HepG2 (cell line): ENCODE measurements around the gene ZNF524. TPM values are rescaled to one million over a fixed set of nuclear protein-coding genes. Genes with fewer than 3 reads are reported as not detected.
A peak's percentile ranks its signal among the peaks of the same experiment; 100 is the strongest.

ENCODE experiments used
- ATAC-seq: fragments of 200-7000 bp; cut with Tn5 transposase; 3 replicates; pipeline ENCODE4 v1.9.1; 2020; ENCODE audit warnings: mild to moderate bottlenecking, moderate library complexity
- BruUV-seq: library from RNA; stranded (reverse); fragments of 400-500 nt; replicated peaks from 2 replicates; lab custom pipeline; 2021; lab: Mats Ljungman, UMichigan
- CTCF ChIA-PET: fragments of 300-600 bp; formaldehyde crosslinking; extraction: SDS; loops from one replicate; lab custom pipeline; 2021; ENCODE audit warnings: low total read pairs, inconsistent platforms, low intra/inter-chr PET ratio; lab: Yijun Ruan, JAX
- POLR2A ChIA-PET: fragments of 350-600 bp; sonication (Branson Sonifier 250); formaldehyde crosslinking; loops from one replicate; lab custom pipeline; 2020; ENCODE audit warnings: antibody characterized with exemption, inconsistent platforms; lab: Yijun Ruan, JAX
- DNase-seq: peaks from one replicate; pipeline ENCODE4 v3.0.0-alpha.2; 2015; ENCODE audit warnings: low spot score
- FAIRE-seq: peaks from 3 replicates; lab custom pipeline; 2011; peaks lifted over from hg19 to GRCh38; lab: Jason Lieb, UNC
- H2AFZ ChIP-seq: one replicate; pipeline ENCODE4 v1.6.1; 2011; ENCODE audit warnings: low read length, inconsistent platforms
- H3K27ac ChIP-seq: fragments of 300-600 bp; 3 replicates; pipeline ENCODE4 v1.8.0; 2011; ENCODE audit warnings: mixed run types, mild to moderate bottlenecking, mixed read lengths, low read length, inconsistent platforms; ENCODE audit not compliant: insufficient read depth; ENCODE audit errors: extremely low read length
- H3K27me3 ChIP-seq, 2 experiments: fragments of 200-600 bp in 1 of 2; 2 replicates in 1 of 2; 3 replicates in 1 of 2; pipeline versions ENCODE4 v1.6.0 to v1.8.0; 2011; ENCODE audit warnings: low read length in 2 of 2, mild to moderate bottlenecking in 2 of 2, moderate library complexity in 2 of 2, inconsistent platforms in 1 of 2; ENCODE audit not compliant: insufficient read depth in 2 of 2, control insufficient read depth in 1 of 2
- H3K36me3 ChIP-seq, 2 experiments: fragments of 200-600 bp in 1 of 2; replicated peaks in 1 of 2; 2 replicates in 1 of 2; 3 replicates in 1 of 2; pipeline versions ENCODE4 v1.5.1 to v1.8.0; 2011; ENCODE audit warnings: low read length in 2 of 2, inconsistent platforms in 1 of 2; ENCODE audit not compliant: insufficient read depth in 2 of 2, control insufficient read depth in 1 of 2
- H3K4me1 ChIP-seq: 2 replicates; pipeline ENCODE4 v1.5.1; 2012; ENCODE audit warnings: low read length, inconsistent platforms; ENCODE audit not compliant: insufficient read depth
- H3K4me2 ChIP-seq: 2 replicates; pipeline ENCODE4 v1.6.0; 2011; ENCODE audit warnings: low read depth, low read length, inconsistent platforms
- H3K4me3 ChIP-seq, 3 experiments: fragments of 200-600 bp in 1 of 3; sonication (generic), shearing (Covaris generic) in 1 of 3; replicated peaks in 1 of 3; 2 replicates each; pipeline ENCODE4 v1.5.1; 2011 to 2016; ENCODE audit warnings: low read length in 3 of 3, inconsistent platforms in 2 of 3, low read depth in 2 of 3, mild to moderate bottlenecking in 2 of 3, control low read depth in 1 of 3, mixed read lengths in 1 of 3; ENCODE audit not compliant: insufficient read depth in 1 of 3
- H3K79me2 ChIP-seq: one replicate; pipeline ENCODE4 v1.6.1; 2011; ENCODE audit warnings: low read length, inconsistent platforms; ENCODE audit not compliant: insufficient read depth
- H3K9ac ChIP-seq: 2 replicates; pipeline ENCODE4 v1.6.0; 2011; ENCODE audit warnings: mild to moderate bottlenecking, low read depth, low read length, inconsistent platforms; ENCODE audit not compliant: insufficient read depth
- H3K9me3 ChIP-seq: 2 replicates; pipeline ENCODE4 v1.5.1; 2012; ENCODE audit warnings: mild to moderate bottlenecking, low read length
- H4K20me1 ChIP-seq: 2 replicates; pipeline ENCODE4 v1.6.0; 2011; ENCODE audit warnings: inconsistent platforms, mild to moderate bottlenecking, low read length, moderate library complexity; ENCODE audit not compliant: insufficient read depth
- HNRNPLL ChIP-seq: fragments of 200-400 bp; formaldehyde crosslinking; IDR thresholded peaks from 2 replicates; pipeline ENCODE4 v1.6.1; 2017; ENCODE audit warnings: mild to moderate bottlenecking, low read depth, low read length; ENCODE audit not compliant: poor library complexity, severe bottlenecking
- HOXA3 ChIP-seq: sonication (generic); formaldehyde crosslinking; IDR thresholded peaks from 2 replicates; pipeline ENCODE4 v1.5.0; 2020; ENCODE audit warnings: missing genetic modification reagents
- KDM5A ChIP-seq: fragments of 200-600 bp; sonication (generic); IDR thresholded peaks from 2 replicates; pipeline ENCODE4 v1.7.0; 2018; ENCODE audit warnings: antibody characterized with exemption, mild to moderate bottlenecking, low read length, borderline replicate concordance
- KMT2B ChIP-seq: IDR thresholded peaks from 2 replicates; pipeline ENCODE4 v1.6.1; 2016; ENCODE audit warnings: missing genetic modification reagents, missing compliant biosample characterization
- REPIN1 ChIP-seq: sonication (generic); formaldehyde crosslinking; IDR thresholded peaks from 2 replicates; pipeline ENCODE4 v1.8.0; 2022; ENCODE audit warnings: missing genetic modification reagents, low read depth, mild to moderate bottlenecking, borderline replicate concordance
- TMF1 ChIP-seq: sonication (generic); formaldehyde crosslinking; IDR thresholded peaks from 2 replicates; pipeline ENCODE4 v1.8.1; 2022; ENCODE audit warnings: low read depth, missing genetic modification reagents
- TRIM24 ChIP-seq: sonication (generic); formaldehyde crosslinking; IDR thresholded peaks from 2 replicates; pipeline ENCODE4 v1.8.0; 2022; ENCODE audit warnings: mild to moderate bottlenecking, missing genetic modification reagents
- YY1 ChIP-seq: IDR thresholded peaks from 2 replicates; pipeline ENCODE4 v1.6.1; 2011; ENCODE audit warnings: low read length, low read depth, moderate library complexity, mild to moderate bottlenecking; ENCODE audit not compliant: insufficient read depth, insufficient replicate concordance
- ZNF317 ChIP-seq: sonication (generic); formaldehyde crosslinking; IDR thresholded peaks from 2 replicates; pipeline ENCODE4 v1.5.0; 2020; ENCODE audit warnings: mild to moderate bottlenecking, missing genetic modification reagents
- ZNF552 ChIP-seq: sonication (generic); formaldehyde crosslinking; IDR thresholded peaks from 2 replicates; pipeline ENCODE4 v1.9.0; 2022; ENCODE audit warnings: missing genetic modification reagents, mild to moderate bottlenecking, borderline replicate concordance
- ZNF570 ChIP-seq: sonication (generic); formaldehyde crosslinking; IDR thresholded peaks from 2 replicates; pipeline ENCODE4 v1.4.0; 2020; ENCODE audit warnings: mild to moderate bottlenecking, missing genetic modification reagents, borderline replicate concordance
- ZNF629 ChIP-seq: sonication (generic); formaldehyde crosslinking; conservative IDR thresholded peaks from 2 replicates; pipeline ENCODE4 v1.5.0; 2020; ENCODE audit warnings: missing genetic modification reagents
- ZNF839 ChIP-seq: sonication (generic); formaldehyde crosslinking; IDR thresholded peaks from 2 replicates; pipeline ENCODE4 v1.4.0; 2020; ENCODE audit warnings: missing genetic modification reagents, mild to moderate bottlenecking, borderline replicate concordance
- WGBS: methylation state at CpG from one replicate; pipeline ENCODE4 v1.1.6; 2017; ENCODE audit warnings: low lambda C conversion rate; 5-methylcytosine and 5-hydroxymethylcytosine counted together
- in situ Hi-C: cut with HindIII; loops from 2 replicates; pipeline ENCODE4 v1.10.0; 2017; ENCODE audit warnings: low pct_unique_long_range_greater_than_20kb; ENCODE audit not compliant: extremely low pct_ligation_motif_present
- intact Hi-C: fragments of 100-400 bp; cut with micrococcal nuclease; formaldehyde crosslinking; loops from one replicate; pipeline ENCODE4 v1.10.0; 2022; ENCODE audit not compliant: unreplicated experiment
- polyA plus RNA-seq, 8 experiments: library from polyadenylated mRNA; depleted of rRNA in 3 of 8; stranded (reverse) in 7 of 8; unstranded in 1 of 8; fragments of >200 nt; fragmentation: Illumina TruSeq in 4 of 8; extraction: Trizol in 4 of 8; gene quantifications; 2 replicates each; pipeline versions ENCODE4 v1.2.1 to v1.2.3, GENCODE V29; 2011 to 2016; ENCODE audit warnings: low read depth in 4 of 8, missing spikeins in 1 of 8, mixed read lengths in 1 of 8; ENCODE audit not compliant: insufficient read depth in 1 of 8
- total RNA-seq, 5 experiments: library from RNA; depleted of rRNA; stranded (reverse); fragments of >200 nt; fragmentation: Illumina TruSeq; extraction: Trizol; gene quantifications; 2 replicates each; pipeline ENCODE4 v1.2.3, GENCODE V29; 2016; ENCODE audit warnings: low read depth in 1 of 5
- TF ChIP-seq, protein P1 (sequence below): IDR thresholded peaks from 2 replicates; pipeline ENCODE4 v1.6.1; 2016; ENCODE audit warnings: low read depth, borderline replicate concordance
- TF ChIP-seq, protein P2 (sequence below): IDR thresholded peaks from 2 replicates; pipeline ENCODE4 v1.6.1; 2016; ENCODE audit warnings: missing compliant biosample characterization, missing genetic modification reagents, borderline replicate concordance
- TF ChIP-seq, protein P3 (sequence below): sonication (generic); formaldehyde crosslinking; IDR thresholded peaks from 2 replicates; pipeline ENCODE4 v1.5.1; 2020; ENCODE audit warnings: mild to moderate bottlenecking, missing genetic modification reagents, moderate library complexity
- TF ChIP-seq, protein P4 (sequence below): sonication (generic); formaldehyde crosslinking; IDR thresholded peaks from 2 replicates; pipeline ENCODE4 v1.4.0; 2020; ENCODE audit warnings: low read depth, mild to moderate bottlenecking, missing genetic modification reagents

Gene ZNF524
- total and polyA plus RNA-seq, 2 of the 13 experiments (the other 11 are each of a cell fraction or from before 2014, with no cell fraction given): 3.2 to 4.6 TPM

DNA sequence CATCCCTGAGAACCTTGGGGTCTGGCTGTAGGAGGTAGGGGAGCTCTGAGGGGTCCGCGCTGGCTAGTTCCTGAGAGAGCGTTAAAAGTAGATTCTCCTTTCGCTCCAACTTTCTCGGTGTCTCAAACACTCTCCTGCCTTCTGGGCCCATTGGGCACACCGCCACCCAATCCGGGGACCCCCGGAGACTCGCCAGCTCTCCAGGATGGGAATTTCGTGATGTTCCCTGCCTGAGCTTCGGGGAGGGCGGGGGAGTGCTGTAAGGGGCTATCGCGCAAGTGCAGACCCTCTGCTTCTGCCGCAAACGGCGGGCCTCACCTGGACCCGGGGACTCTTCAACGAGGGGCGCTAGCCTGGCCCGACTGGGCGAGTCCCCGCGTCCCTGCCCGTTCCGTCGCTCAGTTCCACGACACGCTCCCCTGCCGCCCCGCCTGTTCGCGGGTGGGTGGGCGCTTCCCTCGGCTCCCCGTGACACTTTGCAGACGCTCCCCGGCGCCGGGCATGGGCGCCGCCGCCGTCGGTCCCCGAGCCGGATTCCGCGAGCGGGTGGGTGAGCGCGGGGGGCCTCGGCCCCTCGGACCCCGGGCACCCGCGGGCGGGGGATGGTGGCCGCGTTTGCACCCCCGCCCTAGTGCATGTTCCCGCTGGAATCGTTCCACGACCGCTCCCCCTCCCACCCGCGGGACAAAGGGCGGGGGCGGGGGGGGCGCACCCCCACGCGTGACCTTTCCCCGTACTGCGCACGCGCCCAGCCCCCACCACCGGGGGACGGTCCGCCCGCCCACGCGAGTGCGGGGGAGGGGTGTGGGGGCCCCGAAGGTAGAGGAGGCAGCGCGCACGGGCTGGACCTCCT lies 47.9 kb downstream of the ZNF524 start, which contains the start of gene CCDC106:
TSS of gene CCDC106 (plus strand) at position 481 of the 853 bp plus-strand sequence. CDS start 835 bp downstream, outside the sequence.
- Histone ChIP-seq H3K9ac (peak within 1 kb of the TSS; percentile 86), H3K9me3 (no peaks in the 10 kb centered on the region), H3K79me2 (peaks cover 28% of the 10 kb centered on the region), H3K4me3 (peak within 1 kb of the TSS; percentile 78 to 96 (median 96)), H2AFZ (no peak within 1 kb of the TSS), H3K4me1 (peaks cover 47% of the 10 kb centered on the region), H4K20me1 (no peaks in the 10 kb centered on the region), H3K4me2 (peak within 1 kb of the TSS; percentile 82), H3K27ac (peak within 1 kb of the TSS; percentile 76), H3K36me3 (peaks cover 0 to 10% of the 10 kb centered on the region in 2 experiments; a peak in 2 of 5 replicates), H3K27me3 (no peaks in the 10 kb centered on the region; a peak in 1 of 5 replicates)
- in situ Hi-C loops (no loop called here), intact Hi-C loops (no loop called here)
- WGBS: 25% methylated on average over 5 of the region's 87 CpGs
- DNase-seq (peak; percentile 55), ATAC-seq (peak; percentile 52), FAIRE-seq (peak; percentile 18)
- ChIA-PET CTCF (no interaction called here), POLR2A (interaction anchor here (0.7 to 1.1 kb wide), 5 partner anchors 9 to 186 kb away, joined by 3 to 5 read pairs (median 4); partner anchors contain the start of gene ZNF628)
- no TSS peak for BruUV-seq
- TF ChIP-seq YY1 (peak; percentile 84), HNRNPLL (peak; percentile 43), KMT2B (CRISPR knock-in tag) (0 out of 2 replicates have a peak, but pooled peaks have one; percentile 36), REPIN1 (CRISPR knock-in tag) (no peak), ZNF552 (CRISPR knock-in tag) (no peak), ZNF570 (no peak), HOXA3 (CRISPR knock-in tag) (no peak), ZNF629 (CRISPR knock-in tag) (no peak), ZNF839 (CRISPR knock-in tag) (no peak), KDM5A (peak; percentile 69; the same call in 1 of the 2 replicates), TMF1 (CRISPR knock-in tag) (0 out of 2 replicates have a peak, but pooled peaks have one; percentile 33), ZNF317 (CRISPR knock-in tag) (peak; percentile 48; the same call in 1 of the 2 replicates), TRIM24 (CRISPR knock-in tag) (no peak)
- TF ChIP-seq, protein P1, sequence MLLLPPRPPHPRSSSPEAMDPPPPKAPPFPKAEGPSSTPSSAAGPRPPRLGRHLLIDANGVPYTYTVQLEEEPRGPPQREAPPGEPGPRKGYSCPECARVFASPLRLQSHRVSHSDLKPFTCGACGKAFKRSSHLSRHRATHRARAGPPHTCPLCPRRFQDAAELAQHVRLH: no peak
- TF ChIP-seq, protein P2, sequence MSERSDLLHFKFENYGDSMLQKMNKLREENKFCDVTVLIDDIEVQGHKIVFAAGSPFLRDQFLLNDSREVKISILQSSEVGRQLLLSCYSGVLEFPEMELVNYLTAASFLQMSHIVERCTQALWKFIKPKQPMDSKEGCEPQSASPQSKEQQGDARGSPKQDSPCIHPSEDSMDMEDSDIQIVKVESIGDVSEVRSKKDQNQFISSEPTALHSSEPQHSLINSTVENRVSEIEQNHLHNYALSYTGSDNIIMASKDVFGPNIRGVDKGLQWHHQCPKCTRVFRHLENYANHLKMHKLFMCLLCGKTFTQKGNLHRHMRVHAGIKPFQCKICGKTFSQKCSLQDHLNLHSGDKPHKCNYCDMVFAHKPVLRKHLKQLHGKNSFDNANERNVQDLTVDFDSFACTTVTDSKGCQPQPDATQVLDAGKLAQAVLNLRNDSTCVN (CRISPR knock-in tag): no peak
- TF ChIP-seq, protein P3, sequence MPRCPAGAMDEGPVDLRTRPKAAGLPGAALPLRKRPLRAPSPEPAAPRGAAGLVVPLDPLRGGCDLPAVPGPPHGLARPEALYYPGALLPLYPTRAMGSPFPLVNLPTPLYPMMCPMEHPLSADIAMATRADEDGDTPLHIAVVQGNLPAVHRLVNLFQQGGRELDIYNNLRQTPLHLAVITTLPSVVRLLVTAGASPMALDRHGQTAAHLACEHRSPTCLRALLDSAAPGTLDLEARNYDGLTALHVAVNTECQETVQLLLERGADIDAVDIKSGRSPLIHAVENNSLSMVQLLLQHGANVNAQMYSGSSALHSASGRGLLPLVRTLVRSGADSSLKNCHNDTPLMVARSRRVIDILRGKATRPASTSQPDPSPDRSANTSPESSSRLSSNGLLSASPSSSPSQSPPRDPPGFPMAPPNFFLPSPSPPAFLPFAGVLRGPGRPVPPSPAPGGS (CRISPR knock-in tag): no peak
- TF ChIP-seq, protein P4, sequence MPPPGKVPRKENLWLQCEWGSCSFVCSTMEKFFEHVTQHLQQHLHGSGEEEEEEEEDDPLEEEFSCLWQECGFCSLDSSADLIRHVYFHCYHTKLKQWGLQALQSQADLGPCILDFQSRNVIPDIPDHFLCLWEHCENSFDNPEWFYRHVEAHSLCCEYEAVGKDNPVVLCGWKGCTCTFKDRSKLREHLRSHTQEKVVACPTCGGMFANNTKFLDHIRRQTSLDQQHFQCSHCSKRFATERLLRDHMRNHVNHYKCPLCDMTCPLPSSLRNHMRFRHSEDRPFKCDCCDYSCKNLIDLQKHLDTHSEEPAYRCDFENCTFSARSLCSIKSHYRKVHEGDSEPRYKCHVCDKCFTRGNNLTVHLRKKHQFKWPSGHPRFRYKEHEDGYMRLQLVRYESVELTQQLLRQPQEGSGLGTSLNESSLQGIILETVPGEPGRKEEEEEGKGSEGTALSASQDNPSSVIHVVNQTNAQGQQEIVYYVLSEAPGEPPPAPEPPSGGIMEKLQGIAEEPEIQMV (CRISPR knock-in tag): no peak
